HG02852 (cell line): Measurements from ENCODE around the gene TOGARAM1.

Source experiments
- ATAC-seq: cut with Tn5 transposase; IDR thresholded peaks from one replicate; pipeline ENCODE4 v1.9.1; 2021; ENCODE audit warnings: mild to moderate bottlenecking, moderate library complexity; ENCODE audit not compliant: unreplicated experiment

The TOGARAM1 gene

DNA sequence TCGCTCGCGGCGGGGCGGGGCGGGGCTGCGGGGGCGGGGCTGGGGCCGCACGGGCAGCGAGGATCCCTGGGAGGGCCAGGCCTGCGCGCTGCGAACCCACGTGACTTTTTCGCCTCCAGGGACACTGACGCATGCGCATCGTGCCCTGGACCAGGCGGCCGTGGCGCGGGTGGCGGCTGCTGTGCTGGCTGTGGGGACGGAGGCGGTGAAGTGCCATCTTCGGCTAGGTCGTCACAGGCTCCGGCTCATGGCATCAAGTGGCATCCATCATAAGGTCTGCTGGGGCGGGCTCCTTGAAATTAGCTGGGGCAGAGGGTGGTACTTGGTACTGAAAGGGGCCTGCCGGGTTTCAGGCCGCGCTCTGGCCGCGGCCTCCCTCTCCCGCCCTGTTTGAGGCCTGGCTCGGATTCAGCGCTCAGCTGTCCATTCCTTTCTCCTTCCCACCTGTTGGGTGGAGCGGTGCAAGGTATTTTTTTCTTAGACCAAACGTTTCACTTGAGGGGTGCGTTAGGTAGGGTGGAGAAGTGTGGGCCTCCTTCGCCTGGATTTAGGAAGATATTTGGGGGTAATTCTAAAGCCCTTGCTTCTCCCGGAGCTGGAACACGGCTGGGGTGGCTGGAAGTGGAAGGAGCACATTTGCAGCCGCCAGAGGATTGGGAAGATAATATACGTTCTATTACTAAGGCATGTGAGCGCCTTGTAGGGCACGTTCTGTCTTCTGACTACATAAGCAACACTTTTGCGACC is 122.2 kb downstream of the TOGARAM1 start, which contains the start of gene PRPF39:
PRPF39 (plus strand) TSS at position 141 of the 747 bp plus-strand sequence. CDS start 11,124 bp downstream, outside the sequence.
- peak; percentile 85 for ATAC-seq

DNA sequence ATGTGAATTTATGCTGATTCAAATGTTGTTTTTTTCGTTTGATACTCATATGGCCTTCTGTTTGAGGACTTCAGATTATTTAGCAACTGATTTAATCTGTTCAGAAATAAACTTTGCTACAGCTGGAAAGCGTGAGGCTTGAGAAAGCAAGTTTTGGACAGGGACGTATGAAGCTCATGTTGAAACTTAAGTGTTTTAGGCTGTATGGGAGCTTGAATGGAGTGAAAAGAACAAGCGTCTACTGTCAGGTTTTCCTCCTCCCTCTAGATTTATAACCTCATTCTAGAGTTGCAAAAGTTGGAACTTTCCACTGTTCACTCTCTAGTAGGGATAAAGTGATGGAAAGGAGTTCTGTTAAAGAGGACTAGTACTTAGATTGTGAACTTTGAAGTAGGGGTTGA is 123.0 kb downstream of the TOGARAM1 start:
- no peak for ATAC-seq

DNA sequence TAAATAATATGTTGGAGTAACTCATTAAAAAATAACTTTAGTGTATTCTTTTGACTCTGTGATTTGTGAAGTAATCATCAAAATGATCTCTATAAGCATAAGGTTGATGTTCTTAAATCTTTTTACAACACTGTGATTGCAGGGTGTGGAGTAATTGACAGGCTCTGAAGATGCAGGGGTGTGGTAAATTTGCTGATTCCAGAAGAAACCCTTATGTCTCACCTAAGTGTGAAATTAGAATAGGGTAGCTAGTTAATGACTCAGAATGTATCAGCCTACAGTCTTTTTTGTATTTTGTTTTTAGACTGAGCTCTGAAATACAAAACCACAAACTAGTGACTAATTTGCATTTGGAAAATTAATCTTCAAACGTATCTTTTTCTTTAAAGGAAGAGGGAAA is 127.8 kb downstream of the TOGARAM1 start:
- peak; percentile 79 for ATAC-seq

DNA sequence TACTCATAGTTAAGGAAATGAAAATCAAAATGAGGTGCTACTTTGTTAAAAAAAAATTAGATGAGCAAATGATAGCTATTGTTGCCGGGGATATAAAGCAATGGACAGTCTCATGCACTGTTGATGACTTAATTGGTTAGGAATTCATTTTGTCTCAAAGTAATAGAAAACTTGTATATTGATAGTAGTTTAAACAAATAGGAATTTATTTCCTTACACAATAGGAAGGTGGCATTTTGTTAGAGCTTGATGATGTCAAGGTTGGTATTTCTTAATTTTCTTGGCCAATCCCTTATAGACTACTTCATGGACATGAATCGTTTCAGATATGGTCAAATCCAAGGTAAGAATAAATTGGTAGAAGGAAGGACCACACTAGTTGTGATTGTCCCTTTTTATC is 129.7 kb downstream of the TOGARAM1 start:
- ATAC-seq: no peak

DNA sequence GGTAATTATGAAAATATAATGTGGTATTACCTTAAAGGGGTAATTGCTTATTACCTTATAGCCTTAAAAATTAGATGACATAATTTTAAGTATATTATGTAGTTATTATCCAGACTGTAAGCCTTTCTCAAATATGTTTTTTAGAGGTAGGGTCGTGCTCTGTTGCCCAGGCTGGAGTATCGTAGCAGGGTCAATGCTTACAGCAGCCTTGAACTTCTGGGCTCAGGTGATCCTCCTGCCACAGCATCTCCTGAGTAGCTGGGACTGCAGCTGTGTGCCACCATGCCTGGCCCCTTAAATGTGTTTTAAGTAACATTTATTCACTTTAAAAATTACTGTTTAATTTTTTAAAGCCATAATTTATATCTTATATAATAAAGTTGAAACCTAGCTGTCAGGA is 132.3 kb downstream of the TOGARAM1 start:
- ATAC-seq: no peak

DNA sequence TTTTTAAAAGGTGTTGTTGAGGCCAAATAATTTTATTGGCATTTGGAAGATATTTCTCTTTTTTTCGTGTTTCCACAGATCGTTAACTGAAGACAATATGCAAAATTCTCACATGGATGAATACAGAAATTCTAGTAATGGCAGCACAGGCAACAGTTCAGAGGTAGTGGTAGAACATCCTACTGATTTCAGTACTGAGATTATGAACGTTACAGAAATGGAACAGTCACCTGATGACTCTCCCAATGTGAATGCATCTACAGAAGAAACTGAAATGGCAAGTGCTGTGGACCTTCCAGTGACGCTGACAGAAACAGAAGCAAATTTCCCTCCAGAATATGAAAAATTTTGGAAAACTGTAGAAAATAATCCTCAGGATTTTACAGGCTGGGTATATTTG is 133.2 kb downstream of the TOGARAM1 start:
- ATAC-seq: peak; percentile 61

DNA sequence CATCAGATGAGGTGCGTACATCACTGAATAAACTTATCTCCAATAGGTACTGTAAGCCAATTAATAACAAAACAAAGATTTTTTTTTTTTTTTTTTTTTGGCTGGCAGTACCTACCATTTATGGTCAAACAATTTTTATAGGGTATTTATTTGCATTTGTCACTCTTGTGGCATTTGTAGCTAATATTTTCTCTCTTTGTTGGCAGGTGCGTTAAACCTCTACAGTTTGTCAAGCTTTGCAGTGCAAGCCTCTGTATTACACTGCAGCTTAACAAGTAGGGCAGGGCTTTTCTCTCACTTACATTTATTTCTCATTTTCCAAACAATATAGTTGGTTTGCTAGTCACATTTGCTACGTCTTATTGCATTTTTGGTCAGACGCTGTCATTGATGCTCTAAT is 134.2 kb downstream of the TOGARAM1 start:
- no peak for ATAC-seq

DNA sequence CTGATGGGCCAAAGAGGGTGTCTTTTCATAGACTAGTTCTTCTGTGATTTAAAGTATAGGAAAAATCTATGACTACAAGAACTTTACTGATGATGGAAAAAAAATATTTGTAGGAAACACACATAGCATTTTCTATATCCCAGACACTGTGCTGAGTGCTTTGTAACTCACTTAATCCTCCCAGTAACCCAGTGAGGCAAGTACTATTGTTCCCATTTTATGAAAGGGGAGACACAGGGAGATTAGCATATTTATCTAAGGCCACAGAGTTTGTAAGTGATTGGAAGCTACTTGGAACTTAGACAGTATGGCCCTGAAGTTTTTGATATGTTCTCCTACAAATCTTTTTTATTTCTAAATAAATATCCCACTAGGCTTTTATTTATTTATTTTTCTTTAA is 141.8 kb downstream of the TOGARAM1 start:
- no peak for ATAC-seq

DNA sequence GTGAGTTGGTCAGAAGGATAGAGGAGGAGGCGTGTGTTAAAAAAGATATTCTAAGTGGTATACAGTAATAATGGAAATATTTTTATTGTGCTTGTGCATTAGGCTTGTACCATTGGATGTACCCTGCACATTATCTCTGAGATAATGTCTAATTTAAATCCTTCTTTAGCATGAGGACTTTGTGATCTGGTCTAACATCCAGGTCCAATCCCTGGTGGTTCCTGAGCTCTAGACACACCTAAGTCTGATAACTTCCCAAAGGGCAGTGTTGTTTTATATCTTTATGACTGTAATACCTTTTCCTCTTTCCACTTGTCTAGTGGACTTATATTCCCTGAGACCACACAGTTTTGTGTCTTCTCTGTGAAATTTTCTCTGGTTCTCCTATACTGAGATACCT is 142.6 kb downstream of the TOGARAM1 start:
- ATAC-seq: no peak

DNA sequence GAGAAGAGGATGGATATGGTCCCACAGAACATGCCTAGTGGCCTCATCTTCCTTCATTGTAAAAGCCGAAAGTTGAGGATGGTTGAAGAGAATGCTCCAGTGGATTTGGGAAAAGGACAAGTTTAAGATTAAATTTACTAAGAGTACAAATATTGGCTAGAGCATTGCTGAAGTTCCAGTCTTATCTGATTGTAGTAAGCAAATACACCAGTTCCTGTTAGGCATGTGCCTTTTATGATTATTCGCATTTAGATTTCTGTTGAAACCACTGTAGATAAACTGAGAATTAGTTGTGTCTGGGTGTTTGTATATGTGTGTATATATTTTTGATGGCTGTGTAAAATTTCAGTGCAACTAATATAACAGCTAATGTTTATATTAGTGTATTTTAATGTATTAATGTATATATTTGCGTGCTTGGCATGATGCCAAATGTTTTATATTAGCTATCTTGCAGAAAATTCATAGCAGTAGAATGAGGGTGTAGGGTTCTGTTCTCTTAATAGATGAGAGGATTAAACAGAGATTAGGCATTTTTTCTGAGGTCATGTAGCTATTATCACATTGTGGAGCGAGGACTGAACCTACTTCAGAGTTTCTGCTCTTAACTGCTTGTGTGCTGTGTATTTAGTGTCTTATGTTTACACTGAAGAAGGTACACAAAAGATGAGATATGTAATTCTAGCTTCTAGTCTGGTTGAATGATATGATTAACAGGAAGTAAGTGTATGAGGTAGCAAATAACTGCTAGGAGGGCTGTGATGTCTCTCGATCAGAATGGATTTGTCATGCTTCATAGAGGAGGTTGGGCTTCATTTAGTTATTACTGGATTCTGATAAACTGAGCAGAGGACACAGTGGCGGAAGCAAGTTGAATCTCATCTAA is 151.1 kb downstream of the TOGARAM1 start:
- no peak for ATAC-seq

DNA sequence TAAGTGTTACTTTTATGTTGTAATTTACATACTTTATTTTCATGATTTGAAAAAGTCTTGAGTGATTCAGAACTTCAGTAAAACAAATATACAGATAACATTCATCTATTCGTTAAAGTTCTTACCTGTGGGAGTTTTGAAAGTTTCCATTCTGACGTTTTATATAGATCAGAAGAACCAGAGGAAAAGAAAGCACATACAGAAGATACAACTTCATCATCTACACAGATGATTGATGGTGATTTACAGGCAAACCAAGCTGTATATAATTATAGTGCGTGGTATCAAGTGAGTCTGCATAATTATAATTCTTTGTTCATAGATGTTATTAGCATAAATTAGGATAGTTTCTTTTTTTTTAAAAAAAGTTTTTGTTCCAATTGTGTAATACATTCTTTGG is 152.3 kb downstream of the TOGARAM1 start:
- no peak for ATAC-seq

DNA sequence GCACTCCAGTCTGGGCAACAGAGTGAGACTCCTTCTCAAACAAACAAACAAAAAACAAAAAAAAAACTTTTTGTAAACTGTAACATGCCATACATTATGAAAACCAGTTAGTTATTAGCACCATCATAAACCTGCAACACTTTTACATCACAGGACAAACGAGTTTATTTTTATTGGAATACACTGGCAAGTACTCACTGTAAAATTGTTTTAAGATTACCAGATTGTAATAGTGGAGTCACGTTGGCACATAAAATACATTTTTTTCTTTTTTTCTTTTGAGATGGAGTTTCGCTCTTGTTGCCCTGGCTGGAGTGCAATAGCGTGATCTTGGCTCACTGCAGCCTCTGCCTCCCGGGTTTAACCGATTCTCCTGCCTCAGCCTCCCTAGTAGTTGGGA is 156.6 kb downstream of the TOGARAM1 start:
- ATAC-seq: no peak

DNA sequence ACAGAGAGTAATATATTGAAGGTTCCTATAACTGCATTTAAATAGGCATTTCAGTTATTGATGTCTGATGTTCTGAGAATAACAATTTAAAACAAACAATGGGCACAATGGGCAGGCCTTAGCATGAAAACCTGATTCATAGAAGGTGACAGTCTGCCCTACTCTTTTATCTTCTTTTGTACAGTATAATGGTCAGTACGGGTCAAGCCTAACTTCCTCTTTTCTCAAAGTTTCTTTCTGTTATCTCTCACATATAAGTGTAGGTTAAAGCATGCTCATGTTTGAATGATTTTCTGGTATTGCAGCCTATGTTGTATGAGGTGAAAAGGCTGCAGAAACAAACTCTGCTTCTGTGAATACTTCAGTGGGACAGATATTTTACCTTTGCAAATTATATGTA is 158.1 kb downstream of the TOGARAM1 start:
- ATAC-seq: no peak

DNA sequence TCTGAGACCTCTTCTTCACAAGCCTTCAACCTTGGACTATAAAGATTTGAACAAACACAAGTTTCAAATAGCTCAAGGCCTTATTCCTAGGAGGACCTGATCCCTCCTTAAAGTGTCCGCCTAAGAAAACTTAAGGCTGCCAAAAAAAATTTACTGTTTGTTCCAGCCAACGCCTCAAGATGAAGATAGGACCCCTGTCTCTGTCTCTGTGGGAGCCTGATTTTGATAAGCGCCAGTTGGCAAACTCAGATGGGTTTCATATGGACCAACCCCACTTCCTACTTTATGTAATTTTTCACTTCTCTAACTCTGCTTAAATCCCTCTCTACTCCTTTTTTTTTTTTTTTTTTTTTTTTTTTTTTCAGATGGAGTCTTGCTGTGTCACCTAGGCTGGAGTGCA is 161.3 kb downstream of the TOGARAM1 start:
- no peak for ATAC-seq
